GM12878 (cell line): Measurements from ENCODE around the gene RASGRP2. TPM values are rescaled to one million over a fixed set of nuclear protein-coding genes. Genes with fewer than 3 reads are reported as not detected.

Experiments
- ATAC-seq: fragments of 200-7000 bp; cut with Tn5 transposase; 3 replicates; pipeline ENCODE4 v1.9.1; 2020; ENCODE audit warnings: mild to moderate bottlenecking, moderate library complexity
- BruUV-seq: library from RNA; stranded (reverse); fragments of 400-500 nt; replicated peaks from 2 replicates; lab custom pipeline; 2021; lab: Mats Ljungman, UMichigan
- CTCF ChIA-PET: fragments of 300-600 bp; sonication (Branson Sonifier 250); formaldehyde crosslinking; extraction: SDS; loops from one replicate; lab custom pipeline; 2021; ENCODE audit warnings: inconsistent platforms; lab: Yijun Ruan, JAX
- POLR2A ChIA-PET: fragments of 350-600 bp; formaldehyde crosslinking; extraction: SDS; loops from one replicate; lab custom pipeline; 2021; ENCODE audit warnings: inconsistent platforms; lab: Charles Lee
- RAD21 ChIA-PET: fragments of 300-600 bp; sonication (Branson Sonifier 250); formaldehyde crosslinking; loops from one replicate; lab custom pipeline; 2023; ENCODE audit warnings: antibody characterized with exemption; ENCODE audit not compliant: unreplicated experiment; lab: Charles Lee
- SMC1A ChIA-PET: fragments of 300-600 bp; sonication (Branson Sonifier 250); formaldehyde crosslinking; loops from one replicate; lab custom pipeline; 2023; ENCODE audit not compliant: unreplicated experiment, uncharacterized antibody; lab: Charles Lee
- DNase-seq: peaks from one replicate; pipeline ENCODE4 v3.0.0-alpha.2; 2011; ENCODE audit warnings: low read depth, low spot score
- FAIRE-seq: peaks from 3 replicates; lab custom pipeline; 2011; peaks lifted over from hg19 to GRCh38; lab: Jason Lieb, UNC
- H2AFZ ChIP-seq: 2 replicates; pipeline ENCODE4 v1.6.0; 2011; ENCODE audit warnings: low read depth, low read length, control low read depth; ENCODE audit not compliant: control insufficient read depth
- H3K27ac ChIP-seq: 2 replicates; pipeline ENCODE4 v1.5.1; 2011; ENCODE audit warnings: control low read depth; ENCODE audit not compliant: control insufficient read depth, insufficient read depth
- H3K27me3 ChIP-seq, 2 experiments: replicated peaks in 1 of 2; 2 replicates each; pipeline versions ENCODE4 v1.6.0 to v1.6.1; 2011; ENCODE audit warnings: low read length in 1 of 2; ENCODE audit not compliant: control insufficient read depth in 2 of 2, insufficient read depth in 2 of 2
- H3K36me3 ChIP-seq, 2 experiments: 2 replicates each; pipeline ENCODE4 v1.5.1; 2011; ENCODE audit warnings: low read length in 1 of 2; ENCODE audit not compliant: control insufficient read depth in 2 of 2, insufficient read depth in 2 of 2
- H3K4me1 ChIP-seq: 2 replicates; pipeline ENCODE4 v1.6.1; 2011; ENCODE audit warnings: mild to moderate bottlenecking, low read length, moderate library complexity, mixed read lengths; ENCODE audit not compliant: control insufficient read depth, insufficient read depth
- H3K4me2 ChIP-seq: 2 replicates; pipeline ENCODE4 v1.6.0; 2011; ENCODE audit warnings: control low read depth; ENCODE audit not compliant: control insufficient read depth, insufficient read depth
- H3K4me3 ChIP-seq: fragments of 200-600 bp; sonication (generic); 2 replicates; pipeline ENCODE4 v1.5.1; 2016
- H3K79me2 ChIP-seq: 2 replicates; pipeline ENCODE4 v1.6.0; 2011; ENCODE audit warnings: low read length; ENCODE audit not compliant: control insufficient read depth, insufficient read depth
- H3K9ac ChIP-seq: 2 replicates; pipeline ENCODE4 v1.8.0; 2011; ENCODE audit warnings: low read length, control low read depth, mixed read lengths; ENCODE audit not compliant: control insufficient read depth, insufficient read depth
- H3K9me3 ChIP-seq: replicated peaks from 3 replicates; pipeline ENCODE4 v1.5.1; 2011; ENCODE audit warnings: mild to moderate bottlenecking, low read length; ENCODE audit not compliant: control insufficient read depth, insufficient read depth
- H4K20me1 ChIP-seq: 2 replicates; pipeline ENCODE4 v1.6.0; 2011; ENCODE audit not compliant: control insufficient read depth, insufficient read depth
- BRCA1 ChIP-seq: IDR thresholded peaks from 2 replicates; pipeline ENCODE4 v1.6.1; 2011; ENCODE audit warnings: low read depth, low read length, improper control_type of control experiment
- CHD1 ChIP-seq: IDR thresholded peaks from 2 replicates; pipeline ENCODE4 v1.6.1; 2012; ENCODE audit warnings: low read depth, low read length, improper control_type of control experiment
- EGR1 ChIP-seq, 2 experiments: IDR thresholded peaks; 1 replicate in 1 of 2; 2 replicates in 1 of 2; pipeline ENCODE4 v1.6.1; 2011 to 2012; ENCODE audit warnings: low read depth in 2 of 2, low read length in 2 of 2, borderline replicate concordance in 1 of 2, mild to moderate bottlenecking in 1 of 2, moderate library complexity in 1 of 2
- IKZF1 ChIP-seq: fragments of 450-650 bp; conservative IDR thresholded peaks from 2 replicates; pipeline ENCODE4 v1.6.1; 2017; ENCODE audit warnings: antibody characterized with exemption, mild to moderate bottlenecking
- MAX ChIP-seq: IDR thresholded peaks from 2 replicates; pipeline ENCODE4 v1.6.1; 2012; ENCODE audit warnings: low read depth, low read length, improper control_type of control experiment
- PAX5 ChIP-seq: IDR thresholded peaks from 2 replicates; pipeline ENCODE4 v1.6.1; 2011; ENCODE audit warnings: low read depth, low read length, borderline replicate concordance
- SMAD5 ChIP-seq: IDR thresholded peaks from 2 replicates; pipeline ENCODE4 v1.6.1; 2016; ENCODE audit warnings: antibody characterized with exemption, low read depth
- TARDBP ChIP-seq: IDR thresholded peaks from 2 replicates; pipeline ENCODE4 v1.6.1; 2016; ENCODE audit warnings: borderline replicate concordance
- YY1 ChIP-seq: IDR thresholded peaks from 2 replicates; pipeline ENCODE4 v1.6.1; 2011; ENCODE audit warnings: low read depth, mild to moderate bottlenecking, low read length
- WGBS: methylation state at CpG from one replicate; pipeline ENCODE4 v1.1.6; 2016; ENCODE audit warnings: low lambda C conversion rate; ENCODE audit not compliant: insufficient replicate concordance, insufficient coverage; ENCODE audit errors: missing lambda C conversion rate; 5-methylcytosine and 5-hydroxymethylcytosine counted together
- in situ Hi-C: fragments of 300-500 bp; cut with MboI; formaldehyde crosslinking; loops from 9 replicates; pipeline ENCODE4 v1.14.3; 2018; ENCODE audit warnings: mixed read lengths
- intact Hi-C: fragments of 100-400 bp; cut with micrococcal nuclease; formaldehyde crosslinking; loops from one replicate; pipeline ENCODE4 v1.14.2; 2022; ENCODE audit not compliant: unreplicated experiment
- polyA plus RNA-seq, 11 experiments: library from polyadenylated mRNA; depleted of rRNA in 4 of 11; unstranded in 6 of 11; stranded (reverse) in 5 of 11; fragments of >200 nt; fragmentation: Nextera tagmentation in 4 of 11; fragmentation: Illumina TruSeq in 1 of 11; extraction: Ambion mirVana in 4 of 11; extraction: Trizol in 1 of 11; gene quantifications; 1 replicate in 1 of 11; 2 replicates in 10 of 11; pipeline versions ENCODE4 v1.2.1 to v1.2.3, GENCODE V29; 2011 to 2016; ENCODE audit warnings: inconsistent platforms in 2 of 11, missing spikeins in 2 of 11, low read depth in 1 of 11
- total RNA-seq, 4 experiments: library from RNA; depleted of rRNA in 3 of 4; stranded (reverse); fragments of >200 nt in 3 of 4; fragmentation: Illumina TruSeq in 1 of 4; extraction: Trizol in 1 of 4; gene quantifications; 2 replicates each; pipeline versions ENCODE4 v1.2.1 to v1.2.3, GENCODE V29; 2013 to 2021

RASGRP2 gene
- total and polyA plus RNA-seq, 10 of the 15 experiments (the other 5 are each of a cell fraction or from before 2014, with no cell fraction given), result 0.26 to 9.0 (median 5.4) TPM

GRCh38 chr11:64694821-64695365 lies 49.0 kb downstream of the RASGRP2 start:
- no peaks in the 10 kb centered on the region for H4K20me1 ChIP-seq
- 0% methylated on average over 5 of the region's 5 CpGs for whole genome bisulfite sequencing
- H3K9ac ChIP-seq, result no peak overlapping the region
- no peaks in the 10 kb centered on the region for H3K9me3 ChIP-seq
- ChIA-PET SMC1A (interaction anchor here (1.3 to 1.6 kb wide), 2 partner anchors 15 to 21 kb away, joined by 4 read pairs; no protein-coding TSS in a partner anchor), RAD21 (interaction anchor here (0.8 to 1.5 kb wide), 3 partner anchors 14 to 44 kb away, joined by 3 to 7 read pairs (median 4); no protein-coding TSS in a partner anchor), POLR2A (interaction anchor here (0.9 kb wide), 1 partner anchor 352 kb away, joined by 3 read pairs; no protein-coding TSS in a partner anchor), CTCF (interaction anchor here (0.9 to 1.5 kb wide), 5 partner anchors 8 to 246 kb away, joined by 3 to 6 read pairs (median 4); partner anchors contain the start of gene RASGRP2)
- in situ Hi-C loops, result no loop called here
- H3K4me1 ChIP-seq, result 0 out of 2 replicates have a peak, but pooled peaks cover 3% of the 10 kb centered on the region
- TF ChIP-seq TARDBP, result no peak
- peak; percentile 89 for TF ChIP-seq PAX5
- peak; percentile 94 for TF ChIP-seq YY1
- DNase-seq (no peak), ATAC-seq (peak; percentile 96), FAIRE-seq (peak; percentile 41)
- H3K79me2 ChIP-seq, result no peaks in the 10 kb centered on the region
- no peak overlapping the region for H3K4me2 ChIP-seq
- BruUV-seq, result no TSS peak
- peaks cover 0 to 2% of the 10 kb centered on the region in 2 experiments for H3K27me3 ChIP-seq
- no peak overlapping the region for H3K4me3 ChIP-seq
- intact Hi-C loops, result no loop called here
- H3K27ac ChIP-seq, result no peak overlapping the region
- no peaks in the 10 kb centered on the region for H3K36me3 ChIP-seq
- no peak overlapping the region; the same call in 1 of the 2 replicates for H2AFZ ChIP-seq

GRCh38 chr11:64694026-64694755 lies 49.8 kb downstream of the RASGRP2 start:
- CTCF ChIA-PET, result interaction anchor here (0.9 to 1.5 kb wide), 5 partner anchors 9 to 245 kb away, joined by 3 to 6 read pairs (median 4); partner anchors contain the start of gene RASGRP2
- Histone ChIP-seq H3K4me3 (no peak overlapping the region), H2AFZ (no peak overlapping the region)
- RAD21 ChIA-PET, result interaction anchor here (0.8 to 1.5 kb wide), 4 partner anchors 9 to 44 kb away, joined by 3 to 7 read pairs (median 4); no protein-coding TSS in a partner anchor
- BruUV-seq, result no TSS peak
- SMC1A ChIA-PET, result interaction anchor here (0.9 to 1.8 kb wide), 4 partner anchors 10 to 21 kb away, joined by 3 to 6 read pairs (median 4); no protein-coding TSS in a partner anchor
- TF ChIP-seq EGR1 (IDR thresholded peaks at IDR 0.05; ENCODE audit: borderline replicate concordance in 1 of 2, low read depth in 2 of 2, low read length in 2 of 2) (no peak), CHD1 (no peak), BRCA1 (no peak), IKZF1 (no peak), SMAD5 (no peak), MAX (no peak)
- TF ChIP-seq, all 136 proteins: peak for 0
- Histone ChIP-seq H3K9me3 (no peaks in the 10 kb centered on the region), H4K20me1 (no peaks in the 10 kb centered on the region), H3K4me2 (no peak overlapping the region), H3K9ac (no peak overlapping the region), H3K79me2 (no peaks in the 10 kb centered on the region), H3K4me1 (0 out of 2 replicates have a peak, but pooled peaks cover 3% of the 10 kb centered on the region), H3K27me3 (peaks cover 0 to 2% of the 10 kb centered on the region in 2 experiments), H3K36me3 (no peaks in the 10 kb centered on the region), H3K27ac (no peak overlapping the region)
- FAIRE-seq (no peak), ATAC-seq (no peak), DNase-seq (no peak)
- POLR2A ChIA-PET, result interaction anchor here (0.9 kb wide), 1 partner anchor 352 kb away, joined by 3 read pairs; no protein-coding TSS in a partner anchor
- WGBS, result 8% methylated on average over 4 of the region's 4 CpGs
- intact Hi-C loops, result no loop called here
- in situ Hi-C loops, result no loop called here
